Mucosa of stomach (tissue), 1 donor: ENCODE measurements around the gene PABPC4L.
A peak's percentile ranks its signal among the peaks of the same experiment; 100 is the strongest.
"Not testable (repeated sequence)": the region's sequence is repeated elsewhere in the genome, so short reads cannot be mapped to it uniquely, and the experiment has no call there.

Experiments
- H3K27me3 ChIP-seq: one replicate; pipeline ENCODE4 v1.7.0; 2013; ENCODE audit warnings: mild to moderate bottlenecking, low read length; ENCODE audit not compliant: control insufficient read depth, insufficient read depth
- H3K36me3 ChIP-seq: one replicate; pipeline ENCODE4 v1.7.0; 2013; ENCODE audit warnings: low read length; ENCODE audit not compliant: control insufficient read depth, insufficient read depth
- H3K4me1 ChIP-seq: one replicate; pipeline ENCODE4 v1.7.0; 2013; ENCODE audit warnings: mild to moderate bottlenecking, low read length; ENCODE audit not compliant: control insufficient read depth, insufficient read depth
- H3K4me3 ChIP-seq: one replicate; pipeline ENCODE4 v1.7.0; 2013; ENCODE audit warnings: low read length
- H3K9ac ChIP-seq: one replicate; pipeline ENCODE4 v1.7.0; 2013; ENCODE audit warnings: mild to moderate bottlenecking, low read length, moderate library complexity
- H3K9me3 ChIP-seq: one replicate; pipeline ENCODE4 v1.7.0; 2013; ENCODE audit warnings: mild to moderate bottlenecking, low read length, moderate library complexity; ENCODE audit not compliant: control insufficient read depth
- donor health status: Pancreatic carcinoma.

PABPC4L gene

GRCh38 chr4:134201216-134202161 lies at the start of gene PABPC4L:
TSS of gene PABPC4L (minus strand) at chr4:134201789. CDS start at chr4:134201019, 770 bp downstream.
- H3K9me3 ChIP-seq: no peaks in the 10 kb centered on the region
- no peaks in the 10 kb centered on the region for H3K27me3 ChIP-seq
- peak within 1 kb of the TSS; percentile 37 for H3K9ac ChIP-seq
- H3K4me1 ChIP-seq: no peaks in the 10 kb centered on the region
- no peaks in the 10 kb centered on the region for H3K36me3 ChIP-seq
- H3K4me3 ChIP-seq: no peak within 1 kb of the TSS

GRCh38 chr4:134251322-134251721 lies 49.7 kb upstream of the PABPC4L start:
- H3K4me1 ChIP-seq: no peaks in the 10 kb centered on the region
- H3K27me3 ChIP-seq: no peaks in the 10 kb centered on the region
- no peaks in the 10 kb centered on the region for H3K9me3 ChIP-seq
- no peaks in the 10 kb centered on the region for H3K36me3 ChIP-seq
- no peak overlapping the region for H3K4me3 ChIP-seq
- no peak overlapping the region for H3K9ac ChIP-seq

GRCh38 chr4:134243742-134244713 lies 42.4 kb upstream of the PABPC4L start:
- Histone ChIP-seq H3K9ac (no peak overlapping the region), H3K4me3 (no peak overlapping the region), H3K4me1 (no peaks in the 10 kb centered on the region), H3K36me3 (no peaks in the 10 kb centered on the region), H3K9me3 (no peaks in the 10 kb centered on the region), H3K27me3 (no peaks in the 10 kb centered on the region)

- Histone ChIP-seq H3K4me3 (no peak overlapping the region), H3K27me3 (no peaks in the 10 kb centered on the region), H3K36me3 (no peaks in the 10 kb centered on the region)
These were observed 17.5 kb upstream of the PABPC4L start for GRCh38 chr4:134219043-134219442.

GRCh38 chr4:134216411-134216810 lies 14.8 kb upstream of the PABPC4L start:
- H3K9ac ChIP-seq: no peak overlapping the region
- H3K9me3 ChIP-seq: no peaks in the 10 kb centered on the region
- no peaks in the 10 kb centered on the region for H3K36me3 ChIP-seq
- H3K27me3 ChIP-seq: no peaks in the 10 kb centered on the region
- no peak overlapping the region for H3K4me3 ChIP-seq
- H3K4me1 ChIP-seq: no peaks in the 10 kb centered on the region

More at GRCh38 chr4:134219043-134219442, 17.5 kb upstream of the PABPC4L start:
- Histone ChIP-seq H3K9ac (no peak overlapping the region), H3K9me3 (no peaks in the 10 kb centered on the region), H3K4me1 (no peaks in the 10 kb centered on the region)

- Histone ChIP-seq H3K36me3 (no peaks in the 10 kb centered on the region), H3K4me3 (no peak overlapping the region), H3K4me1 (no peaks in the 10 kb centered on the region), H3K9me3 (no peaks in the 10 kb centered on the region), H3K27me3 (no peaks in the 10 kb centered on the region), H3K9ac (no peak overlapping the region)
These were observed 14.2 kb upstream of the PABPC4L start for GRCh38 chr4:134215620-134216344.

GRCh38 chr4:134207955-134208354 lies 6.4 kb upstream of the PABPC4L start:
- not testable (repeated sequence) for H3K36me3 ChIP-seq, H3K27me3 ChIP-seq, H3K9me3 ChIP-seq, H3K4me3 ChIP-seq, H3K4me1 ChIP-seq, H3K9ac ChIP-seq

GRCh38 chr4:134202166-134202956 lies 772 bp upstream of the PABPC4L start:
- Histone ChIP-seq H3K9ac (no peak overlapping the region), H3K4me3 (no peak overlapping the region), H3K27me3 (no peaks in the 10 kb centered on the region)

GRCh38 chr4:134200811-134201215 lies 776 bp downstream of the PABPC4L start:
- Histone ChIP-seq H3K4me1 (no peaks in the 10 kb centered on the region), H3K9ac (peak overlapping the region; percentile 37), H3K9me3 (no peaks in the 10 kb centered on the region), H3K27me3 (no peaks in the 10 kb centered on the region), H3K36me3 (no peaks in the 10 kb centered on the region), H3K4me3 (no peak overlapping the region)

More at GRCh38 chr4:134202166-134202956, 772 bp upstream of the PABPC4L start:
- Histone ChIP-seq H3K4me1 (no peaks in the 10 kb centered on the region), H3K36me3 (no peaks in the 10 kb centered on the region), H3K9me3 (no peaks in the 10 kb centered on the region)

GRCh38 chr4:134189949-134190348 lies 11.6 kb downstream of the PABPC4L start:
- H3K9me3 ChIP-seq: no peaks in the 10 kb centered on the region
- H3K27me3 ChIP-seq: no peaks in the 10 kb centered on the region
- H3K9ac ChIP-seq: no peak overlapping the region
- no peaks in the 10 kb centered on the region for H3K4me1 ChIP-seq
- H3K36me3 ChIP-seq: no peaks in the 10 kb centered on the region
- H3K4me3 ChIP-seq: no peak overlapping the region

- Histone ChIP-seq H3K4me1 (no peaks in the 10 kb centered on the region), H3K27me3 (no peaks in the 10 kb centered on the region), H3K9ac (no peak overlapping the region), H3K36me3 (no peaks in the 10 kb centered on the region), H3K4me3 (no peak overlapping the region), H3K9me3 (no peaks in the 10 kb centered on the region)
These were observed 12.1 kb downstream of the PABPC4L start for GRCh38 chr4:134189480-134189879.
